ENCODE data around the gene PAPSS1.
"Not testable (repeated sequence)": the region's sequence is repeated elsewhere in the genome, so short reads cannot be mapped to it uniquely, and the experiment has no call there.

Gene PAPSS1

DNA sequence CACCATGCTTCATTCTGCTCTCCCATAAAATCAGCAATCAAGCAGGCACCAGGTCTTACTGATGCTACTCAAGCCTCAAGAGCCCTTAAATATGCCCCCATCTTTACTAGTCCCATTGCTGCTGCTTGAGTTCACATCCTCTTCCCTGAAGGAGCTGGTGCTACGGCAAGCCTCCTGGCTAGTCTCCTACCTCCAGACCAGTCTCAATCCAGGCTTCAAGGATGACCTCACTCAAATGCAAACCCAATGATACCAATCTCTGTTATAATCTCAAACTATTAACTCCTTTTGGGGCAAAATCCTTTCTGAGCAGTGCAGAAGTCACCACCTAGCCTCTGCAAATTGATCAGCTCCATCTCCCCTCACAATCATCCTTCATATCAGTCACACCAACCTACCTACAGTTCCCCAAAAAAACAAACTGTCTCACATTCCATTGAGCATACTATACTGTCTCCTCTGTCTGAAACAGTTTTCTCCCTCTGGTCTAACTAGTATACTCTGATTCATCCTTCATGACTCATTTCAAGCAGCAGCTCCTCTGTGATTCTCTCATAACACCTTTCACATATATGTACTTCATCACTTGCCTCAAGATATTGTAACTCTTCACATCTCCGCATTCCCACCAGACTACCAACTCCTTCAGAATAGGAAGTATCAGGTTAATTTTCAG is 30.0 kb downstream of the PAPSS1 start:
- DNase-seq (ENCODE audit: low read depth): no peak

DNA sequence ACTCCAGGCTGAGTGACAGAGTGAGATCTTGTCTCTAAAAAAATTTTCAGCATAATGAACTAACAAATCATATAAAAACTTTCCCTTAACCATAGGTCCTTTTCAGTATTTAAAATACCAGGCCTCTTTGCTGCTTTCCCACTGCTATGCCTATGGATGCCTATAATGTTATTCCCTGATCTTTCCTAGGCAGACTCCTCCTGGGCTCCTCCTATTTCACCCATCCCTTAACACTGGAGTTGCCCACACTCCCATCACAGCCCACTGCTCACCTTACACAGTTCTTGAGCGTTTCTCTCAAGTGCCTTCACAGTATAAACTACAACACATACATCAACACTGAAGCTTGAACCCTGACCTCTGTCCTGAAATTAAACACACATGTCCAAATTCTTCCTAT is 31.6 kb downstream of the PAPSS1 start:
- DNase-seq (ENCODE audit: low read depth): no peak

DNA sequence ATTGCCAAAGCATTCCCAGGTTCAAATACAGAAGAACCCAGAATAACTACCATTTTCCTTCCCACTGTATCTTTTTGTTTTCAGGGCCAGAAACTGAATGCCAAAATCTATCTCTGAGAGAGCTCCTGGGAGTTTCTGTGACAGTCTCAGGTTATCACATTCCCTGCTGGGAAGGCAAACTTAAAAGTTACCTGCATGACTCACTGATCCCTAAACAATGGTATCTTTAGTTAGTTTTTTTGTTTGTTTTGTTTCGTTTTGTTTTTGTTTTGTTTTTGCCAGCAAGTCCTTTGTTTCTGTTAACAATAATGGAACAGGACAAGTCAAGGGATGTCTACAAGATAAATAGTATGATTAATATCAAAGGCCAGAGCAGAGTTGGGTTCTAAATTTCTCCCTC is 34.3 kb downstream of the PAPSS1 start:
- no peak for DNase-seq (ENCODE audit: low read depth)

DNA sequence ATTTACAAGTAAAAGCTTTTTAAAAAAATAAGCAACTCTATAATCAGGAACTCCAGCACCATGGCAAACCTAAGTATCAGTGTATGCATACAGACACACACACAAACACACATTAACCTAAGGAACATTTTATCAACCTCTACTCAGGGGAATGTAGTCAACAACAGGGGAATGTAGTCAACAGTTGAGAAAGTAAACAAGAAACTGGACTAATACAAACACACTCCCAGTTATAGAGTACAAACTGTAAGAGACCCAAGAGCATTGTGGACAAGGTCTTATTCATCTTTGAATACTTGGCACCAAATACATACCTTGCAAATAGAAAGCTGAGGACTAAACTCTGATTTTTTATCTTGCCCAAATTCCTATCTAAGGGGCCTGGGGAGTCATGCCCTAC is 36.2 kb downstream of the PAPSS1 start:
- DNase-seq (ENCODE audit: low read depth): no peak

DNA sequence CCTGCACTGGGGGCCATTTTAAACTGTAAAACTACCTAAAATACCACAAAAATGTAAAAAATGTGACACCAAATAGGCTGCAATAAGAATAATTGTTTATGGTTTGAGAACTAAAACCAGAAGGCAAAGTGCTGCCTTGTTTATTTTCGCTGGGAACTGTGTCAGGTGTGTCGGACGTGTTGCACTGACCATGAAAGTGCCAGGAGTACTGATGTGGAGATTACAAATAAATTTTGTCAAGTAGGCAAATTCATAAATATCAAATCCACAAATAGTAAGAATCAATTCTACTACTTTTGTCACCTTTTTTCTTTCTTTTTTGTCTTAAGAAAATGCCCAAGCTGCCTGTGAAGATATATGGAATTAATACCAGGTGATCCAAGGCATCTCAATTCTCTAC is 37.7 kb downstream of the PAPSS1 start:
- DNase-seq (ENCODE audit: low read depth): no peak

DNA sequence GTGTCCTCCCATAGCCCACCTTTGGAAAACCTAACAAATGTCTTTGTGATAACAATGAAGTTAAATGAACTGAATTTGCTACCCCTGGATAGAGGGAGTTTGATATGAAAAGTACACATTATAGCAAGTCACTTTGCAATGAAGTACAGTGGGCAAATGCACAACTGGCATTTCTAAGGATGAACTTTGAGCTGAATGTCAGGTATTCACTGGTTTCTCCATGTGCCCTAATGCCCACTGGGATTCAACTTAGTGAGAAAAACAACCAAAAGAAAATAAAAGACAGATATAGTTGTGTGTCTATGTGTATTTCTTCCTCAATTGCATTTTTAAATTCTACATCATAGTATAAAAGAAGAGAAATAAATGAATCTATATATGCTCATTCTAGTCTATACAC is 51.0 kb downstream of the PAPSS1 start:
- DNase-seq (ENCODE audit: low read depth): no peak

DNA sequence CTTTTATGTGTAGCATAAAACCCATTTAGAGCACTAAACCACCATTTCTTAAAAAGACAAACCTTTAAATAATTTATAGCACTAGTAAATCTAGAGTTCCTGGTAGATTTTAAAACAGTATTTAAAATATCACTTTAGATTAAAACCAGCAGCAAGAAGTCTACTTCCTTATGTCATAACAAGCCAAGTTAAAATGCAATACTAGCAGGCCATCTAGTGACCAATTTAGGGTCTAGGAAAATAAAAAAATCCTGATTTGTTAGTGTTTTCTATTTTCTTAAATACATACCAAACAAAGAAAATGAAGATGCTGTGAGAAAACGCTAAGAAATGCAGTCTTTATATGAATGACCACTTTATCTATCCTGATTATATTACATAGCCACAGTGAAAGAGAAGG is 53.9 kb downstream of the PAPSS1 start:
- DNase-seq (ENCODE audit: low read depth): no peak

DNA sequence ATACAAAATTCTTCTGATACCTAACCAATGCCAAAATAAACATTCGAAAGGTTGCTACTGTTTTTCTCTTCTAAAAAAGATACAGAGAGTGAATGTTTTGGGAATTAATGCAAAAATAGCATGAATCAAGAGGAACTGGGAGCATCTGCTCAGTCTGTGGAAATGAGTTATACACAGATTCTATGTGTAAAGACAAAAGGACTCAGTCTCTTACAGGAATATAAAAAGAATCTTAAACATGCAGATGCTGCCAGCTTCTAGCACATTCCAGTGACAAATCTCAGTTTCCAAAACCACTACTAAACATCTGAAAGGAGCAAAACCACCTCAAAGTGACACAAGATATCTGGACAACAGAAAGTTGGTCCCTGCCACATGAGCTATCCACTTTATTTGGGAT is 55.0 kb downstream of the PAPSS1 start:
- no peak for DNase-seq (ENCODE audit: low read depth)

DNA sequence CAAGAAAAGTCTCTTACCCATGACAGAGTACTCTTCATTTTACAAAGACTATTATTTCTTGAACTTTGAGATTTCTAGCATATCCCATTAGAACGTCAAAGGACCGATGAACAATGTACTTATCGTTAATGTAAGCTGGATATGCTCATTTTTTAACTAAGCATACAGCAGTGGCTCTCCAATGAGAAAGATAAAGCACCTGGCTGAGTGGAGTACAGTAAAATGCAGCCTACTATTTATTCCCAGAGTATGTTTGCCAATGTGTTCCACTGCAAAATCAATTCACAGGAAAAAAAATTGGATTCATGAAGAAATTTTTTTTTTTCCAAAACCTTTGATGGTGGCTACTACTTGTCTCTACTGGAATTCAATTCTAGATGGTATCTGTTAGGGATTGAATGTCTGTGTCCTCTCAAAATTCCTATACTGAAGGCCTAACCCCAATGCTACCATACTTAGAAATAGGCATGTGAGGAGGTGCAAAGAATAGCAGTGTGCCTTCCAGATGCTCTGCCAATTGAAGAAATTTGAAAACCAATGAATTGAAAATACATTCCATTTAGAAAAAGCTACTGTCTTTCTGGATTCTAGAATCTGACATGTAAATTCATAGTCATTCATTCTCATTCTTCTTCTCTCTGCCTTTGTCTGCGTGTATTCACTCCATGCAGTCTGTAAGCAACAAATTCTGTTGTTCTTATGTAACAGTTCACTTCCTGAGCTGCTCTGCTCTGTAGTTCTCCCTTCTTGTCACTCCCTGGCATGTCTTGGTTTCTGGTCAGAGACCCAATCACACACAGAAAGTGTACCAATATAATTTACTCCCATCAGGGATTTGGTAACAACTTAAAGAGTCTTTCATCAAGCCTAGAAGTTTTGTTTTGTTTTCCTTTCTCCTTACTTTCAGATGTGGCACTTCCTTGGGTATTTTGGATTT is 61.4 kb downstream of the PAPSS1 start:
- no peak for DNase-seq (ENCODE audit: low read depth)

DNA sequence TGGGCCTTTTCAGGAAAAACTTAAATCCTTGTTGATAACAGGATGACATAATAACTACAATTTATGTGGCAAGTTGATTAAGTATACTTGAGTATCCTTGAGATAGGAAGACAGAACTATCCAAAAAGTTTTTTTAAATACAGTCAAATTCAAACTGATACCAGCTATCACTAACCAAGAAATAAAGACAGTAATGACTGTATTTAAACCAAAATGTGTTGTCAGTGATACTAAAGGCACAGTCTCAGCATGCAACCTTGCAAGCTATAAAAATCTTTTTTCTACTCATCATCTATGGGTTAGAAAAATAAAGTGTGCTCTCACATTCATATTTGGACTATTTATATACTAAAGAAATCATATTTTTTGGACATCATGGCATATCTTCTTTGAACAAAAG is 64.7 kb downstream of the PAPSS1 start:
- no peak for DNase-seq (ENCODE audit: low read depth)

DNA sequence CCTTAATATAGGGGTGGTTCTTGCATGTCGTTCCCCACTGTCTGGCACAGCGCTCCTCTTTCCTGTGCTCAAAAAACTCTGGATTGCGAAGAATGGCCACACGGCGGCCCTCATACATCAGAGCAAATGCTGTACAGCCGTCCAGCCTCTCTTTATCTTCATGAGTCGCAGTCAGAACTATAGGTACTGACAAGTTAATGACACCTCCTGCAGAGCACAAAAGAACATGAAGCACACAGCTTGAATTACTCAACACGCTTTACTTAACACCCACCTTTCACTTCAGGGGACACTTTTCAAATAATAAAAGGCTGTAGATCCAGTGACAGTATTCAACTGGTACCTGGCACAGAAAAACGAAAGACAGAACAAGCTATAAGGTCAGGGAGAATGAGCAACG is 65.3 kb downstream of the PAPSS1 start:
- no peak for DNase-seq (ENCODE audit: low read depth)

DNA sequence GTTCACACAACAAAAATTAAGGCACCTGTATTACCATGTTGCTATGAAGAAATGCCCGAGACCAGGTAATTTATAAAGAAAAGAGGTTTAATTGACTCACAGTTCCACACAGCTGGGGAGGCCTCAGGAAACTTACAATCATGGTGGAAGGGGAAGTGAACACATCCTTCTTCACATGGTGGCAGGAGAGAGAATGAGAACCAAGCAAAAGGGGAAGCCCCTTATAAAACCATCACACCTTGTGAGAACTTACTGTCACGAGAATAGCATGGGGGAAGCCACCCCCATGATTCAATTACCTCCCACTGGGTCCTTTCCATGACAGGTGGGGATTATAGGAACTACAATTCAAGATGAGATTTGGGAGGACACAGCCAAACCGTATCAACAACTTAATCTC is 68.6 kb downstream of the PAPSS1 start:
- DNase-seq (ENCODE audit: low read depth): not testable (repeated sequence)

DNA sequence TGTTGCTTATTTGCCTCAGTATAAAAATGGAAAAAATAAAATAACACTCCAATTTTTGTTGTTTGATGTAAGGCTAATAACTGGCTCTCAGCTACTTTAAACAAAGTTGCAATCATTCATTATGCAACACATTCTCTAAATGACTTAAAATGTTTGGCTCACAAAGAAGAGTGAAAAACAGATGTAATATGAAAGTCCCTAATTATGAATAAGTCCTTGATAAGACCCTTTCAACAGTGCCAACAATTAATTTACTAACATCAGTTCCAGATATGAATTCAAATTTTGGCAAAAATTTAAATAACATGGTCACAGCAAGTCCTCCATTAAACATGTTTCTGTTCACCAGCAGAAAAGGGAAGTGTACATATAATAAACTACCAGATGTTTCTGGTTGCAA is 69.8 kb downstream of the PAPSS1 start:
- DNase-seq (ENCODE audit: low read depth): no peak

DNA sequence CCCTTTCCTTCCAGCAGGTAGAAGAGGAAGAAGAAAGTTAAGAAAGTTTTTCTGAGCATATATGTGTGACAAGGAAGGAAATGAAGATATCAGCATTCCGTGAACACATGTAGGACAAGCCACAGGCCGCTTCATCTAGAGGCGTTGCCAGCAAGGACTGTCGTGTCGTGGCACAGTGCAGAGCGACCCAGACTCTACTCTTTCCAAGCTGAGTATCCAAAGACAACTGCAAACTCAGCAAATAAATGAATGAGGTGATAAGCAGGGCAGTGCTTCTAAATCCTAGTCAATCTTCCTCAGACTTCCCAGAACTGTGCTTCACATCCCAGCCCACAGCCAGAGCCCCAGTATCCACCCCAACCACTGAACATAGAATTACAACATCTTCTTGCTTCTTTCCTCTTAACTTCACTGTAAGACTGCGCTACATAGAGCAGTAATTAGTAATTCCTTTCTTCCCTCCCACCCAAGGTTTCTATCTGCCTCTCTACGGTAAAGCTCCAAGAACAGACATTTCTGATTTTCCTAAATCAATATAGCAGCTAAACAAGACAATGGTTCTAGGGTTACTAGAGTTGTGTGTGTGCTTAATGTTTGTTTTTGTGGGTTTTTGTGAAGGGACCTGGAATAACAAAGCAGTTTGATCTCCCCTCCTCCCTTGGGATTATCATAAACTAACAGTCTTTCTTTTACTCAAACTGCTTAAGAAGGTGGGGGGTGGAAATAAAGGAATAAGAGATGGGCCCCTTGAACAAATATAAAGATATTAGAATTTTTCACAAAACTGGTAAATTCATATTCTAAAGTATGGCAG is 71.6 kb downstream of the PAPSS1 start:
- DNase-seq (ENCODE audit: low read depth): no peak

DNA sequence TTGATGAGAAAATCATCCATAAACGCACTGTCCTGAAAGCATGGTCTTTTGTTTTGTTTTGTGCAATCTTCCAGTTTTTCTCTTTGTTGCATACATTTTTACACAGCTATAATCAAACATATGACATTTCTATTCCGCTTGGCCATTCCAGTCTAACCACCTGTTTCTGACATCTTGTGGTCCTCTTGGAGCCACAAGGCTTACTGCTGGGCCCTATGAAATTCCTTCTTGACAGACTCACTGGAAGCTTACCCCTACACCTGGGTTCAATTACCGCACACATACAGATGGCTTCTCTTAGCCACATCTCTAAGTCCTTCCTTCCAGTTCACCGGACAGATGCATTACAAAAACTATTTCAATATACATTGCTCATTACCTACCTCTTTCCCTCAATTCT is 72.4 kb downstream of the PAPSS1 start:
- no peak for DNase-seq (ENCODE audit: low read depth)

DNA sequence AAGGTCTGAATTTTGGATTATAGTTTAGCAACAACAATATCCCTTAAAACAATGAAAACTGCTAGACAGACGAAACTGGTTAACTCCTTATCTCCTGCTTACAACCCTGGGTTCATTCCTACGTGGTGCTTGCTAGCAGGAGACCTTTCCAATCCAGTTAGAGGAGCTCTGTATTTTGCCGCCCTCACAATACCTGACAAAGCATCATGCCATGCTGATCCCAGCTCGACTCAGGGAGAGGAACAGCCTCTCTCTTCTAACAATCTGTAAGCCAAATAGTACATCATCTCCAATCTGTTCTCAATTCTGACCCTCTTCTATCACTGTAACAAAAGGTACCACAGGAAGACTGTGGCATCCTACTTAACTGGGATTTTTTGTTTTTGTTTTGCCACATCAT is 74.4 kb downstream of the PAPSS1 start:
- DNase-seq (ENCODE audit: low read depth): no peak

DNA sequence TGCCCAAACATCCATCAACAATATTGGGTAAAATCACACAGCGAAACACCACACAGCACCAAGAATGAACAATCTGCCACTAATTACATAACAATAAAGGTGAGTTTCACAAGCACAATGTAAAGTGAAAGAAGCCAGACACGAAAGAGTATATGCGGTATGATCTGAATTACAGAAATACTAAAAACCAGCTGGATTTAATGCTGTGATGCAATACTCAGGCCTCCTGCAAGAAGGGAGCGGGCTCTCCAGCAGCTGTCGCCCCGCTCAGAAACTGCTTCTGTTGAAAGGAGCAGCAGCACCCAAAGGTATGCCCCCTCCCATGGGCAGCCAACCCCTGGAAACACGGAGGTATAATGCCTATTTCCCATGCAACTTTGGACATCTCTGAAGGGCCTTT is 77.0 kb downstream of the PAPSS1 start:
- DNase-seq (ENCODE audit: low read depth): no peak

DNA sequence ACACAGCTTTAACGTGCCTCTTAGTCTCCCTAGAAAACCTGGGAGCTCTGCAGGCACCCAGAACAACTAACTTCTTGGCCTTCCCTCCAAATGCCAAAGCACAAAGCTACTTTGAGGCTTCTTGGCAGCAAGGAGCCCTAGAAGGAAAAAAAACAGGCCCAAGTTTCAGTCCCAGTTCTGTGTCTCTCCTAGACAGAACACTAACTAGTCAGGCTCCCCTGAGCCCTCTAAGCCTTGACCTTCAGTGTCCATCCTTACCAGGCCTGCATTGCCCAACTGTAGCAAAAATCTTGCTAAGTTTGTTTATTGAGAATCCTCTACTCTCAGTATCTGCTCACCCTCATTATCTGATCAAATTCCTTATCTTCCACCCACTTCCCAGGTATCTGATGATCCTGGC is 79.2 kb downstream of the PAPSS1 start:
- DNase-seq (ENCODE audit: low read depth): no peak

DNA sequence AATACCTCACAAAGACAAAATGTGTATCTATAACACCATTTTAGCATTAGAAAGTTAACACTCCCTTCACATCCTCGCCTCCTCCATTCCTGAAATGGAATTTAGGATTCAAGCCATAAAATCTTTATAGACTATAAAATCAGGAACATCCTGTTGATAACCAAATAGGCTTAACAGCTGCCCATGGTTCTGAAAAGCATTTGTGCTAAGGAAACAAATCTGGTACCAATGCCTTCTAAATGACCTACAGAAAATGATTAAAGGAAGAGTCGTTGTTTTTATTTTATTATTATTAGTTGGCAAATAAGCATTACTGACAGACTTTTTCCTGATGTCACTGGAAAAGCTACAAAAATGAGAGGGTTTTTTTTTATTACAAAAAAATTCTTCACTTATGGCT is 79.8 kb downstream of the PAPSS1 start:
- DNase-seq (ENCODE audit: low read depth): no peak

DNA sequence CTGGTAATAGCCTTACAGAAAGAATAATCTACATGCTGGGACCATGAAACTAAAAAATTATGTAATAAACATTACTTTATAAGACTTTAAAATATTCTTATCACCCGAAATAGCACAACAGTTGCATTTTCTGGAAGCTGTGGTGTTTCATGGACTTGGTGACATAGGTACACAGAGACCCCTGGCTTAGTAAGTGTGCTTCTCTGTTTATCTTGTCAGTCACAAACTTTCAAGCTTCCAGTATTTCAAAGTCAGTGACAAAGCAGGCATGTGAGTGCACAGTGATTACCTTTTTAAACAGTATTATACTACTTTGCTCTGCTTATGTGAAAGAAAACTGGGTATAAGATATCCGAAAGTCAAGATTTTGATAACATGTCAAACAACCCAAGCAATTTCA is 84.3 kb downstream of the PAPSS1 start:
- no peak for DNase-seq (ENCODE audit: low read depth)

DNA sequence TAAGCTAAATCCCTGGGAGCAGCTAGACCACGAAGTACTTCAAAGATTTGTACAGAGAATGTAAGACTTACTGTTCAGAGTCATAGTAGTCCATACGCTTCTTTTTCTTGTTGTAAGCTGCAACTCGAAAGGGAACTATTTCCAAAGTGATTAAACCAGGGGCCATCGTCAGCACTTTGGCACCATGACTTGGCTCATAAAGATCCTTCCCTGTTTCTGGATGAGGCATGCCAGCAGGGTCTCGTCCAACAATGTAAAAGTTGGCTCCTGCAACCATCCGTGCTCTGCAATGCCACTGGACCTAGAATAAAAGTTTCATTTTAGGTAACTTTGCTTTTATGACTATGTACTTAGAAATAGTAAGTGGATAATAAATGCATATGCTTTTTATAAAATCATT is 88.5 kb downstream of the PAPSS1 start:
- DNase-seq (ENCODE audit: low read depth): no peak

DNA sequence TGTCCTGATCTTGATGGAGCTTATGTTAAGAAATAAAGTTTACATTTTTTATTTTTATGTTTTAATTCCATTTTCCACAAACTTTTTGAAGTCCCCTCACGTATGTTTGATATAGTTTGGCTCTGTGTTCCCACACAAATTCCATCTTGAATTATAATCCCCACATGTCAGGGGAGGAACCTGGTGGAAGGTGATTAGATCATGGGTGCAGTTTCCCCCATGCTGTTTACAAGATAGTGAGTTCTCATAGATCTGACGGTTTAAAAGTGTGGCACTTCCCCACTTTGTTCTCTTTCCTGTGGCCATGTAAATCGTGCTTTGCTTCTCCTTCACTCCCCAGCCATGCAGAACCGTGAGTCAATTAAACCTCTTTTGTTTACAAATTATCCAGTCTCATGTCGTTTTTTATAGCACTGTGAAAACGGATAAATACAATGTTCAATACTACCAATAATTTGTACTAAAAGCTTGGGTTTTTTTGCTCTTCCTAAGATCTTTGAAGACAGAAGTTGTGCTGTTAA is 89.8 kb downstream of the PAPSS1 start:
- no peak for DNase-seq (ENCODE audit: low read depth)

DNA sequence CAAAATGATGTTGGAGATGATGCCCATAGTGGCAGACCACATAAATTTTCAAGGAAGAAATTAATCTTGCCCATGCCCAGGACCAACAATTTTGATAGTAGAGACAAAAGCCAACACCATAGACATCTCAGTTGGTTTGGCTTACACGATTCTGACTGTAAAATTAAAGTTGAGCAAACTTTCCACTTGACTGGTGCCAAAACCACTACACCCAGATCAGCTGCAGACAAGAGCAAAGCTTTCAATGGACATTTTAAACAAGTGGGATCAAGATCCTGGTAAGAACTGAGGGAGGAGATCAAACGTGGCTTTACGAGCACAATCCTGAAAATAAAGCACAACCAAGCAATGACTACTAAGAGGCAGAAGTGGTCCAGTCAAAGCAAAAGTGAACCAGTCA is 90.7 kb downstream of the PAPSS1 start:
- DNase-seq (ENCODE audit: low read depth): no peak
